Transverse colon (tissue), 4 donors: ENCODE data around the gene ADAMTS16.

Experiments used
- CTCF ChIP-seq, 5 experiments: fragments of 200-600 bp in 3 of 5; fragments of 450-650 bp in 2 of 5; sonication (generic) in 3 of 5; IDR thresholded peaks; 1 replicate in 2 of 5; 2 replicates in 3 of 5; pipeline ENCODE4 v1.5.1; 2016 to 2017; ENCODE audit warnings: antibody characterized with exemption in 5 of 5, inconsistent platforms in 3 of 5, mild to moderate bottlenecking in 2 of 5, moderate library complexity in 1 of 5
- POLR2AphosphoS5 ChIP-seq, 3 donors: sonication (generic); formaldehyde crosslinking; IDR thresholded peaks; one replicate each; pipeline ENCODE4 v1.6.1; 2016; ENCODE audit warnings: antibody characterized with exemption in 3 of 3

- TF ChIP-seq CTCF (IDR thresholded peaks at IDR 0.05) (no peak), POLR2AphosphoS5 (IDR thresholded peaks at IDR 0.05) (no peak)
Observed at GRCh38 chr5:5273976-5274375, 133.8 kb downstream of the ADAMTS16 start.
